OCI-M1 (cell line): Measurements from ENCODE around the gene SNAP91.
"Not testable (repeated sequence)": the region's sequence is repeated elsewhere in the genome, so short reads cannot be mapped to it uniquely, and the experiment has no call there.

Experiments
- DNase-seq: peaks from one replicate; lab custom pipeline; 2025; lab: John Stamatoyannopoulos, UW

Gene SNAP91

GRCh38 chr6:83615025-83615999 is 93.6 kb downstream of the SNAP91 start:
- DNase-seq: peak; percentile 67

DNA sequence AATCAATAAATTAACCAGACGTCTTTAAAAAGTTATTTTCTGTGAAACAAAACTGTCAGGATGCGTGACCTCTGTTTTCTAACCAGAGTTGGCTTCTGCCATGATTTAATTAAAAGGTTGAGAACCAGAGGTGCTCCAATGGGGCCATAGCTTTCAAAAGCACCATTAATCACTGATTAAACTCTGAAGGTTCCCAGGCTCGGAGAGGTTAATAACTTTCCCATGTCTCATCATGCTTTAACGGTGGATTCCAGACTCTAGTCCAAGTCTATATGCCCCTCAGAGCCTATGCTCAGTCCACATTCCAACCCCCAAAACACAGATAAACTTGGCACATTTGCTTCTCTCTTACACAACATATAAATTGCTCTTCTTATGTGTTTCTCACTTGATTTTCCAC is 95.5 kb downstream of the SNAP91 start:
- no peak for DNase-seq

DNA sequence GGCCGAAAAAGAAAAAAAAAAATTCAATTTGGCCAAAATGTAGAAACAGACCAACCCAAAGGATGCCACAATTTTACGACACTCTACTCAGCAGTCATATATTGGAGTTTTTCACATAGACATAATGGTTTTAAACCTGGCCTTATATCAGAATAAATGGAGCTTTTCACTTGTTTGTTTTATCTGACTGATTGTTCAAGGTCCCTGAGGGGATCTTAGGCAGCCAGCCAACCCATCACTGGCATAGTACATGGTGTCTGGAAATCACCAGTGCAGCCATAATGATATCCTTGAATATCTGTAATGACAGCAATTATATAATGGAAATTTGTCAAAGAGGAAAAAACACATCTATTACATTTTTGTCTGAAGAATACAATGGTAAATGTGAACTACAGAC is 99.7 kb downstream of the SNAP91 start:
- DNase-seq: no peak

GRCh38 chr6:83605517-83605916 is 103.4 kb downstream of the SNAP91 start:
- DNase-seq: no peak

DNA sequence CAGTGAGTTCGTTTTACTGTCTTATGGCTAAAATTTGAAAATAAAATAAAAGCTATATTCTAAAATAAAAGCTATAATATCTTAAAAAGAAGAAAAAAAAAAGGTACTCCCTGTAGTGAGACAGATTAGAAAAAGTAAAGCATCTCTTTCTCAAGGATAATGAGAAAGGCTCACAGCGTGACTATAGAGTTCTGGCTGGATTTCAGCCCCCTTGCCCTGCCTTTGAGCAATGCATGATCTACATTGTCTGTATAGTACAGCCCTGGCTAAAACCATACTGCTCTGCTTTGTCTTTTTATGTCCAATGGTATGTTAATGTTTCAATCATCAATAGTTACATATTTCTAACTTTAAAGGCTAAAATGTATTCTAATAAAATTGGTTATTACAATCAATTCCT is 105.3 kb downstream of the SNAP91 start:
- DNase-seq: no peak

DNA sequence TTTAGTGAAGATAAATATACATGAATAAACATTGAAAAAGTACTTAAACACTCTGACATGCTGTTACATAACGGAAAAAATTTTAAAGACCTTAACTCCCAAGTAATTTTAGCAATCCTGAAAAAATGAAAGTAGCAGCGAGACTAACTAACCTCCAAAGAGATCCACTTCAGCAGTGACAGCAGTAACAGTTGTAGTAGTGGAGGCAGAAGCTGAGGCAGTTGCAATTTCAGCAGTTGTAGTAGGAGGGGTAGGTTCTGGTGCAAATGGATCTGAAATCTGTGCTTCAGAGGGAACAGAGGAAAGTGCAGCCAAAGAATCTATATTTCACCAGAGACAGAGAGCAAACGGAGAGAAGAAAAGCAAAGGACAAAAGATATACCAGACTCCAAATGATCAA is 107.8 kb downstream of the SNAP91 start:
- no peak for DNase-seq

- DNase-seq: no peak
Observed at GRCh38 chr6:83600459-83600858, 108.4 kb downstream of the SNAP91 start.

DNA sequence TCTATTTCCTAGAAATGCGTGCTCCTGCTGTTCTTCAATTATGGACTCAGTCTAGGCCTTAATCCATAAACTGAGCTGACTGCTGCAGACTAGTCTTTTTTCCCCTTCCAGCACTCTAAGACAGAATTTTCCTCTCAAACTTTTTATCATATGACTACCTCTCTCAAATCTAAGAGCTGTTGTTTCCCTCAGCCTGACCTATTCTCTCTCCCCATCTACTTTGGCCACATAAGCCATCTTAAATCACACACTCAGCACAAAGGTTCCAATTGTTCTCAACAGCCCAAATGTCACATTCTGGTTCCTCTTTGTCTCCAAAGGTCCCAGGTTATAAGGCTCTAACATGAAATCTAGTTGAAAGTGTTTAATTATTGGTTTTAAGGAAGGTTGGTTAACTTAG is 111.4 kb downstream of the SNAP91 start:
- DNase-seq: no peak

DNA sequence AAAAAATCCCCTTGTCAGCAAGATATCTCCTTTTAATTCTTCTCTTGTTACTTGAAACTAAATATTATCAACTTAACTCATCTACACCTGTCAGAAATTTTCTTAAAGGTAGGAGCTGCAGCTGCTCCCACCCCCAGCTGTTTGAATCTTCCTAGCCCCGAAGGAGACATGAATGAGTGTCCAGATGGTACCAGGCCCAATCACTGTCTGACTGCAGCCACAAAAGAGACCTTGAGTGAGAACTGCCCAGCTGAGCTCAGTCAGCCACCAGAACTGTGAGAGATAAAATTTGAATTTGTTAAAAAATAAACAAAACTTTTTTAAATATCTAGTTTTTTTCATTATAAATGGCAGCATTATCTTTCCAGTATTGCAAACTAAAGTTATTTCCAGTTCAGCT is 111.8 kb downstream of the SNAP91 start:
- DNase-seq: no peak

GRCh38 chr6:83594941-83595340 is 114.0 kb downstream of the SNAP91 start:
- DNase-seq: no peak

DNA sequence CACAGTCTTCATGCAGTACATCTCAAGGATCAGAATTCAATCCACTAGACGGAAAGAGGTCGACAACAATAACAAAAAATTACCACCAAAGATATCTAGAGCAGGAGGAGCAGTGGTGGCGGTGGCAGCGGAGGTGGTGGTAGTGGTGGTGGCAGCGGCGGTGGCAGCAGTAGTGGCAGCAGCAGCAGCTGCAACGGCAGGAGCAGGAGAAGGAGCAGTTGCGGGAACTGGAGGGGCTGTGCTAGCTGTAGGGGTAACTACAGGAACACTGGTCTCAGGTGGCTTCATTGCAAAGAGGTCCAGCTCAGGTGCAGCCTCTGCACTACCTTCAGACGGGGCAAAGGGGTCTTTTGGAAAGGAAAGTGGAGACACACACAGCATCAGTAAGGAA is 115.5 kb downstream of the SNAP91 start:
- no peak for DNase-seq

GRCh38 chr6:83592770-83593394 is 116.0 kb downstream of the SNAP91 start:
- DNase-seq: peak; percentile 81

DNA sequence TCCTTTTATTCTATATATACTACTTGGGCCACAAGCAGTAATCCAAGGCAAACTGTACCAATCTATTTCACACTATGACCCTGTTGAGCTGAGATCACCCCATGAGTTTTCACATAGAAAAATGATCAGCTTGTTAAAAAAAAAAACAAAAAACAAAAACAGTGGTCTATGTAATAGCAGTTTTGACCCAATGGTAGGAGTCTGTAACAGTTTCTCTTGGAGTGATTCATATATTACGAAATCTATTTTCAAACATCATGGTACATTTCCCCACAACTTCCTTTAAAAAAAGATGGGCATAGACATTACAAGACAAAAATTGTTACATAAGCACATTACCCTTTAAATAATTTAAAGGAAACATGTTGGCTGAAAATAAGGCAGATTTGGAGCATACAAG is 118.5 kb downstream of the SNAP91 start:
- peak; percentile 44 for DNase-seq

- DNase-seq: no peak
Observed at GRCh38 chr6:83589076-83589475, 119.8 kb downstream of the SNAP91 start.

- DNase-seq: peak; percentile 10
Observed at GRCh38 chr6:83578057-83578456, 130.8 kb downstream of the SNAP91 start.

DNA sequence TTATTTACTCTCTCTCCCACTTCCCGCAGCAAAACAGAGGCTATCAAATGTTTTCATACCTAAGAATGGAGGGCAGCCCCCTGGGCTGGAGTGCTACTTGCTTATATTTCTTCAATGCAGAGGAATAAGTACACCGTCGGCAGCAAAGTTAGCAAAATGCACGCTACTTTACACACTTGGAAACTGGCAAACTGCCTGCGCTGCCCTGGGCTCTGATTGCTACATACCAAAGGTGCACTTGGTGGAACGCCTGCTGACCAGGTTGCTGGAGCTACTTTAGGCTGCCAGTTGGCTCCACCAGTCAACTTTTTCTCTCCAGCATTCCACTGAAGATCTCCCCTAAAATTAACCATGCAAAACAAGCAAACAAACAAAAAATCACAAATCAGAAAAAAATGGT is 134.1 kb downstream of the SNAP91 start:
- DNase-seq: no peak

DNA sequence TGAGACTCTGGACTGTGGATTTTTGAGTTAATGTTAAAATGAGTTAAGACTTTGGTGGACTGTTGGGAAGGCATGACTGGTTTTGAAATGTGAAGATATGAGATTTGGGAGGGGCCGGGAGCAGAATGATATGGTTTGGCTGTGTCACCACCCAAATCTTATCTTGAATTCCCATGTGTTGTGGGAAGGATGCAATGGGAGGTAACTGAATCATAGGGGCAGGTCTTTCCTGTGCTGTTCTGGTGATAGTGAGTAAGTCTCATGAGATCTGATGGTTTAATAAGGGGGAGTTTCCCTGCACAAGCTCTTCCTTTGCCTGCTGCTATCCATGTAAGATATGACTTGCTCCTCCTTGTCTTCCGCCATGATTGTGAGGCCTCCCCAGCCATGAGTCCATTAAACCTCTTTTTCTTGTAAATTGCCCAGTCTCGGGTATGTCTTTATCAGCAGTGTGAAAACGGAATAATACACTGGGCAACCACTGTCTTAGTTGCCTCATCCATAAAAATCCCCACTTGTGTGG is 137.2 kb downstream of the SNAP91 start:
- DNase-seq: peak; percentile 81

GRCh38 chr6:83558975-83559374 is 149.9 kb downstream of the SNAP91 start:
- DNase-seq: no peak

GRCh38 chr6:83556871-83557270 is 152.0 kb downstream of the SNAP91 start:
- no peak for DNase-seq

DNA sequence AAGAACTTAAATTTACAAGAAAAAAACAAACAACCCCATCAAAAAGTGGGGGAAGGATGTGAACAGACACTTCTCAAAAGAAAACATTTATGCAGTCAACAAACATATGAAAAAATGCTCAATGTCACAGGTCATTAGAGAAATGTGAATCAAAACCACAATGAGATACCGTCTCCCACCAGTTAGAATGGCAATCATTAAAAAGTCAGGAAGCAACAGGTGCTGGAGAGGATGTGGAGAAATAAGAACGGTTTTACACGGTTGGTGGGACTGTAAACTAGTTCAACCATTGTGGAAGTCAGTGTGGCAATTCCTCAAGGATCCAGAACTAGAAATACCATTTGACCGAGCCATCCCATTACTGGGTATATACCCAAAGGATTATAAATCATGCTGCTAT is 157.2 kb downstream of the SNAP91 start:
- not testable (repeated sequence) for DNase-seq

DNA sequence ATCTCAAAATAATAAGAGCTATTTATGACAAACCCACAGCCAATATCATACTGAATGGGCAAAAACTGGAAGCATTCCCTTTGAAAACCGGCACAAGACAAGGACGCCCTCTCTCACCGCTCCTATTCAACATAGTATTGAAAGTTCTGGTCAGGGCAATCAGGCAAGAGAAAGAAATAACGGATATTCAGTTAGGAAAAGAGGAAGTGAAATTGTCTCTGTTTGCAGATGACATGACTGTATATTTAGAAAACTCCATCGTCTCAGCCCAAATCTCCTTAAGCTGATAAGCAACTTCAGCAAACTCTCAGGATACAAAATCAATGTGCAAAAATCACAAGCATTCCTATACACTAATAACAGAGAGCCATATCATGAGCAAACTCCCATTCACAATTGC is 158.4 kb downstream of the SNAP91 start:
- DNase-seq: peak; percentile 77

- DNase-seq: peak; percentile 45
Observed at GRCh38 chr6:83546636-83547035, 162.3 kb downstream of the SNAP91 start.

DNA sequence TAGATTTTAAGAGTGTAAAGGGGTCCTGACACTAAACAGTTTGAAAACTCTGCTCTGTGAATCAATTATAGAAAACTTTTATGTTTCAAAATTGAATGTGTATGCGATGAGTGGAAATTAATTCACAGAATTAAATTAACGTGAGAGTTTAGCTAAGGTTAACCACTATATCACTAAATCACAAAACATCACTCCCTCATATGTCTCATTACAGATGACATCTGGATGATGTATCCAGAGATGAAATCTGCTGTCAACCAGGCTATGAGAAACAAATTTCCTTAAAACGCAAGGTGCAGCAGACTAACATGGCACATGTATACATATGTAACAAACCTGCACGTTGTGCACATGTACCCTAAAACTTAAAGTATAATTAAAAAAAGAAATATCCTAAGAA is 169.2 kb downstream of the SNAP91 start:
- DNase-seq: no peak
